Activated CD8-positive, alpha-beta memory T cell treated with anti-CD3 and anti-CD28 coated beads, Interleukin-2, amount 50 U/mL, for 24 hours (primary cell): ENCODE results near the gene UBTD2.
"Not testable (repeated sequence)": the region's sequence is repeated elsewhere in the genome, so short reads cannot be mapped to it uniquely, and the experiment has no call there.

Source experiments
- DNase-seq: peaks from one replicate; pipeline ENCODE4 v3.0.0-alpha.2; 2020; ENCODE audit errors: extremely low read depth

UBTD2 gene

GRCh38 chr5:172293054-172293744 is 9.6 kb upstream of the UBTD2 start:
- DNase-seq, result peak; percentile 25

GRCh38 chr5:172291837-172292236 is 8.3 kb upstream of the UBTD2 start:
- DNase-seq, result not testable (repeated sequence)

GRCh38 chr5:172288465-172288864 is 4.9 kb upstream of the UBTD2 start:
- DNase-seq, result no peak

- not testable (repeated sequence) for DNase-seq
These were observed 3.6 kb upstream of the UBTD2 start for GRCh38 chr5:172287140-172287539.

- DNase-seq, result no peak
These were observed 1.9 kb upstream of the UBTD2 start for GRCh38 chr5:172285226-172286143.

- DNase-seq, result no peak
These were observed 1.0 kb upstream of the UBTD2 start for GRCh38 chr5:172284611-172284980.

- peak; percentile 35 for DNase-seq
These were observed 472 bp upstream of the UBTD2 start for GRCh38 chr5:172283862-172284610.

- DNase-seq, result no peak
These were observed 1.1 kb downstream of the UBTD2 start for GRCh38 chr5:172282272-172283019.

GRCh38 chr5:172281346-172281745 is 2.2 kb downstream of the UBTD2 start:
- no peak for DNase-seq

GRCh38 chr5:172280929-172281328 is 2.6 kb downstream of the UBTD2 start:
- no peak for DNase-seq

GRCh38 chr5:172280317-172280716 is 3.2 kb downstream of the UBTD2 start:
- DNase-seq, result no peak

GRCh38 chr5:172278356-172278755 is 5.2 kb downstream of the UBTD2 start:
- DNase-seq, result no peak

- DNase-seq, result no peak
These were observed 7.3 kb downstream of the UBTD2 start for GRCh38 chr5:172276214-172276613.

- DNase-seq, result peak; percentile 42
These were observed 8.4 kb downstream of the UBTD2 start for GRCh38 chr5:172274951-172275753.

- DNase-seq, result no peak
These were observed 15.6 kb downstream of the UBTD2 start for GRCh38 chr5:172267943-172268342.

GRCh38 chr5:172266676-172267092 is 16.9 kb downstream of the UBTD2 start:
- DNase-seq, result no peak

GRCh38 chr5:172266071-172266675 is 17.4 kb downstream of the UBTD2 start:
- no peak for DNase-seq

- no peak for DNase-seq
These were observed 18.7 kb downstream of the UBTD2 start for GRCh38 chr5:172264815-172265395.

GRCh38 chr5:172255444-172255843 is 28.1 kb downstream of the UBTD2 start:
- no peak for DNase-seq

GRCh38 chr5:172252501-172252900 is 31.1 kb downstream of the UBTD2 start:
- DNase-seq, result no peak
